HG03457 (cell line): Measurements from ENCODE around the gene IL1R2.

ENCODE experiments used
- ATAC-seq: cut with Tn5 transposase; IDR thresholded peaks from one replicate; pipeline ENCODE4 v1.9.1; 2021; ENCODE audit warnings: moderate number of reproducible peaks; ENCODE audit not compliant: unreplicated experiment

The IL1R2 gene

DNA sequence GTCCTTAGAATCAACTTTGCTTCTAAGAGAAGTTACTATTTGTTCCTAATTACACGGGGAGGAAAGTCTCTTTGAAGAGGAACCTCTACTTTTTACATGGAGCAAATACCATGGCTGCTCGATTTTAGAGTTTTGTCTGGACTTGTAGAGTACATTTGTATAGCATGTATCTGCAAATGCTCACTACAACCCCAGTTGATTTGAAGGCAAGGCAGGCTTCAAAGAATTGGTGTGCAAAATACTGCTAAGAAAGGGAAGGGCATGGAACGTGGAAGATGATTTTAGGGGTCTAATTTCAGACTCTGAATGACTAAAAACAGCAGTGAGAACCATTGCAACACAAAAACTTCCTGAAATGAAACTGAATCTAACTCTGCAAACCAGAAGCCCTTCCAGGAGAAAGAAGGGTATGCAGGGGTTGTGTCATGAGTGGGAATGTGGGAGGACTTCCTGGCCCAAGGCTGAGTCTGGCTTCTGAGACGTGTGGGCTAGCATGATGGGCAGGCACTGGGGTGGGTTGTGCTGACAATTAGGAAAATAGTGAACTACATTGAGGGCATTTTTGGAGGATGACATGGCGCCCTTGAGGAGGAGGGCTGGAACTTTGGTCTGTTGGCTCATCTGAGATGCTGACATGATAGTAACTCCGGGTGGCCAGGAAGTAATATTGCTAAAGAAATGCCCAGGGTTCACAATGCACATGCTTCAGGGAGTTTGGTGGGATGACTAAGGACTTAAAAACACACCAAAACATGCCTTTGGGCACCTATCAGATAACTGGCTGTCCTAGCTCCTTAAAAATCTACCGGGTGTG lies 18.9 kb upstream of the IL1R2 start:
- ATAC-seq, result no peak

DNA sequence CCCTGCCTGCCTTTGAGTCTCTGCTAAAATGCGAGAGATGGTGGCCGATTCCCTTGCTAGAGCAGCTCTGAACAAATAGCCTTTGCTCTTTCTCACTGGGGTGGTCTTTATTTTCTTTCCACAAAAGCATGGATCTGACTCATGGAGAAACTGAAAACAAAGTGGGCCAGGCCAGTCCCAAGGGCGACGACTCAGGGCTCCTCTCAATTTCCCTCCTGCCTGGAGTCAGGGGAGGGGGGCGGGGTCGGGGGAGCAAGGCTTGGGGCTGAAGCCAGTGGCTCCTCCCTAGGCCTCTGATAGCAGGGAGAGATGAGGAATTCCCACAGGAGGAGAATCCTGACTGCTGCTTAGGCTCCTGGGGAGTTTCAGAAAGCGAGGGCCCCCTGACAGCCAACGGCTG lies 17.1 kb upstream of the IL1R2 start:
- ATAC-seq, result no peak

GRCh38 chr2:101975171-101975870 lies 16.4 kb upstream of the IL1R2 start:
- no peak for ATAC-seq

DNA sequence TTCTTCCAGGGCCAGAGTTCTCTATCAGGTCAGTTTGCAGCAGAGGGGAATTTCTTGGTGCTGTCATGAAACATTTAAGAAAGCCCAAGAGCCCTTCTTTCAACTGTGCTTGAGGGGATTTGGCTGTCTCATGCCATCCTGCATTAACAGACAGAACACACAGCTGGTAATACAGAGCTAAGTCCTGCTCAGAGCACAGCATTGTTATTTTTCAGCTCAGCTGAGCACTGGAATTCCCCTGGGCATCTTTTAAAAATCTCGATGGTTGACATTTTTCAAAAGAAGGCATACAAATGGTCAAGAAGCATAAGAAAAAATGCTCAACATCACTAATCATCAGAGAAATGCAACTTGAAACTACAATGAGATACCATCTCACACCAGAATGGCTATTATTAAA lies 14.9 kb upstream of the IL1R2 start:
- ATAC-seq, result no peak

- ATAC-seq, result no peak
Observed at GRCh38 chr2:101980368-101980767, 11.4 kb upstream of the IL1R2 start.

DNA sequence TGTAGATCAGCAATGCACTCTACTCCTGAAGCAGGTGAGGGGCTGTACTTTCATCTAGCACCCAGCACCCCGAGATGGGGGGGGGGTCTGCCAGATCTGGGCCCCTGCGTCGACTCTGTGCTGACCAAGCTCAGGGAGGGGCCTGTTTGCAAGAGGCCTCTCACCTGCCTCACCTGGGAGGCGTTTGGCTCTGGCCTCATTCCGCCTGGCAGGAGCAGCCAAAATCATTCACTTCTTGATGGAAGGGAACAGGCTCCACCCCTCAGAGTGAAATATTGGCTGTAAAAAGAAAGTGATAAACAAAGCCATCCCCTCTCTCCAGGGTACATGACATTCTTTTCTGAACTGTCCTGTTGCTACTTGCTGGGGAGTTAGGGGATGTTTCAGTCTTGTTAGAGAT lies 10.7 kb upstream of the IL1R2 start:
- no peak for ATAC-seq

DNA sequence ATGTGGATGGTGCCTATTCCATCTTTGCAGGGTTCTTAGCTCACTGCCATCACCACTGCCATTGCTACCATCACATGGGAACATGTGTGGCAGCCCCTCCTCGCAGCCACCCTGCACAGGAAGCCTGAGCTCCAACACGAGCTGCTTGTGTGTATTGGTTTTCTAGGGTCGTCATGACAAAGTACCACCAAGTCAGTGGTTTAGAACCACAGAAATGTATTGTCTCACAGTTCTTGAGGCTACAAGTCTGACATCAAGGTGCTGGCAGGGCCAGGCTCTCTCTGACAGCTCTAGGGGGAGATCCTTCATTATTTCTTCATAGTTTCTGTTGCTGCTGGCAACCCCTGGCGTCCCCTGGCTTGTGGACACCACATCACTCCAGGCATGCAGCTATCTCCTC lies 10.3 kb upstream of the IL1R2 start:
- ATAC-seq, result no peak

- no peak for ATAC-seq
Observed at GRCh38 chr2:101982495-101983029, 9.2 kb upstream of the IL1R2 start.

- ATAC-seq, result no peak
Observed at GRCh38 chr2:101983486-101983885, 8.3 kb upstream of the IL1R2 start.

- no peak for ATAC-seq
Observed at GRCh38 chr2:101983928-101984327, 7.8 kb upstream of the IL1R2 start.

DNA sequence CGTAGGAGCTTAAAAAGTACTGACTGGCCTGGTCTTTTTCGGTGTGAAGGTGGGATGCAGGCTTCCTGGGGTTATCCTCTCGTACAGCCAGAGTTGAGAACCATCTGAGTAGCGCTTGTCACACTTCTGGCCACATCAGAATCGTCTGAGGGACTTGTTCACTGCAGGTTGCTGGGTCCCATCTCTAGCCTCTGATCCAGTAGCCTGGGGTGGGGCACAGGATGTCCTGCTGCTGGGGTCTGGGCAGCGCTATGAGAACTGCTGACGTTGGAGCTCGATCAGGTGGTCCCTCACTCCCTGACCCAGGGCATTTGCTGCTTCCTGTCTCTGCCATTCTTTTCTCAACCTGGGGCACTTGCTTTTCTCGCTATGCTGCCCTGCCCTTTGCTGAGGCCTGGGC lies 7.1 kb upstream of the IL1R2 start:
- ATAC-seq, result no peak

- ATAC-seq, result no peak
Observed at GRCh38 chr2:101985101-101985792, 6.5 kb upstream of the IL1R2 start.

DNA sequence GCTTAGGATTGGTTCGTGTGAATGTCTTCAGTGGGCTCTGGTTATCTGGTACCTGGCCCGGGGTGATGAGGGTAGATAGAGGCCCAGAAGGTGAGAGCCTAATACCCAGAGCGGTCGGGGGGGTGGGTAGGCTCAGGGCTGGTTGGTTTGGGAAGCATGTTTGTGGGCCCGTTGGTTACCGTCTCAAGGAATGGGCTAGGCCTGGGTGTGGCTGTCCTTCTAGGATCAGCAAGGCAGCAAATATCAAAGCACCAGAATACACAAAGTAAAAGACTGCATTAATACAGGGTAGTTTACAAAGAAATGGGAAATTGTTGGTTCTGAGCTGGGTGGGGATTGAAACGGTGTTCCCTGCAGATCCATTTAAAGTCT lies 6.0 kb upstream of the IL1R2 start:
- no peak for ATAC-seq

DNA sequence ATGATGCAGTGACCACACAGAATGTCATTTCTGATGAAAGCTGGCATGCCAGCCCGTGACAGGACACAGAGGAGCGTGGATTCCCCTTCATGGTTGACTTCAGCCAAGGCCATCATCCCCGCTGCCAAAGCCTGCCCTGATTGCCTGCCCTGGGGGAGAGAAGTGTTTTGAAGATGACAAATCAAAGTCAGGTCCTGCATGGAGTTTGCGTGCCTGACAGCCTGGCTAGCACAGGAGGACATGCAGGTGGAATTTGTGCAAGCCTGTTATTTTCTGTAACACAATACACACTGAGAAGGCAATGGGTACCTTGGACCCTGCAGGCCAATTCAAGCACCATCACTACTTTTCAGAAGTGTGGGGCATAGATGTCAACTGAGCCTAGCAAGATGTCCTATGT lies 5.4 kb upstream of the IL1R2 start:
- ATAC-seq, result no peak

GRCh38 chr2:101986804-101987740 lies 4.7 kb upstream of the IL1R2 start:
- ATAC-seq, result no peak

DNA sequence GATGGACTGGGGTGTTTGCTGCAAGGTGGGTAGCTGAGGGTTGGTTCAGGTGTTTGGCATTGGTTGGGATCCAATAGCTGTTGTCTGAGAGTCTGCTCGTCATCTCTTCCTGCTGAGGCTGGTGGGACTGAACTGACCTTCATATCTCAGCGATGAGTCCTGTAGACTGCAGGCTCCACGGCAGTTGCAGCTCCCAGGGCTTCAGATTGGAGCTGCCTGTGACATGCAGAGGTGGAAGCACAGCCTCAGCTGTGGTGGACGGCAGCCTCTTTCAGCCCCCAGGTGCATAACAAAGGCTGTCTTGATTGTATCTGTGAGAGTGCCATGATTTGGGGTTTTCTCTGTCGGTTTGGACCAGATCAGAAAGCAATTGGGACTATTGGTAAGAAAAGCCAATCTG lies 3.9 kb upstream of the IL1R2 start:
- ATAC-seq, result no peak

DNA sequence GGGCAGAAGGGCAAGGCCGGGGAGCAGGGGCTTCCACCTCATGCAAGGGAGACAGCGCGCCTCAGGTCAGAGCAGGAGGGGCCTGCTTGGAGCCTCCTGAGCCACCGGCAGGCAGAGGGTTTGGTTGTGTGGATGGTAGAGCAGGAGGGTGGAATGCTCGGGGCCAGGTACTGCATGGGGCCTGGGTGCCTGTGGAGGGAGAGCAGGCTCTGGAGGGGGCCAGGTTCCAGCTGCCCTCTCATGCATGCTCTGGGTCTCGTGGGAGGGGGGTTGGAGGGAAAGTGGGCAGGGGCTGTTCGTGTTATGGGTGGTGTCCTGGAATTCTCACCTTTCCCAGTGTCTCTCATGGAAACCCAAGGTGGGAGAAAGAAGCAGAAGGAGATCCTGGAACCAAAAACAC lies 3.2 kb upstream of the IL1R2 start:
- ATAC-seq, result no peak

DNA sequence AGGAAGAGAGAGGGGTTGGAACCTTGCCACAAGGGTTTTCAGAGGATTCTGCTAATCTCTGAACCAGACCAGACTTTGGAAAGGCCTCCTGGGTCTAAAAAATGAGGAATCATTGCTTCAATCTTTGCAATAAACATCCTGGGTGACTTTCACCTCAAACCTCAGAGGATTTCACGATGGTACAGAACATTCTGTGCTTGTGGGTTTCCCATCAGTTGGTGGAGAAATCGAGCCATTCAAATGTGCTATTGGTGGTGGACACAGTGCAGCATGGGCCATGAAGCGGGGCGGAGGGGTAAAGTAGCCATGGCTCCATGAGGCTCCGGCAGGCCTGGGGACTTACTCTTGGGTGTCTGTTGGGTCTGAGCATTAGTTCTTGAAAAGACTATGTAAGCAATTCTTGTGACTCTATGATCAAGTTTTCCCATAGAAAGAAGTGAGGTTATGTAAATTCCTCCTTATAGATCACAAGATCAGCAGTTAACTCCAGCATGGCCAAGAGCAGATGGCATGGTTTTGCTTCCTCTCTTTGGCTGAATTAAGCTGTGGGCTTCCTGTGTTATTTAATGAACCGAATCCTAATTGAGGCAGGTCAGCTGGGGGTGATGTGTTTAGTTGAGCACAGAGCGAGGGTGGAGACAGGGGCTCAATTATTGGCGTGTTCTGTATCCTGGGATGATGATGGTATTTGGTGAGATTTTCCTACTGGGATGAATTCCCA lies 1.9 kb upstream of the IL1R2 start:
- ATAC-seq, result no peak

DNA sequence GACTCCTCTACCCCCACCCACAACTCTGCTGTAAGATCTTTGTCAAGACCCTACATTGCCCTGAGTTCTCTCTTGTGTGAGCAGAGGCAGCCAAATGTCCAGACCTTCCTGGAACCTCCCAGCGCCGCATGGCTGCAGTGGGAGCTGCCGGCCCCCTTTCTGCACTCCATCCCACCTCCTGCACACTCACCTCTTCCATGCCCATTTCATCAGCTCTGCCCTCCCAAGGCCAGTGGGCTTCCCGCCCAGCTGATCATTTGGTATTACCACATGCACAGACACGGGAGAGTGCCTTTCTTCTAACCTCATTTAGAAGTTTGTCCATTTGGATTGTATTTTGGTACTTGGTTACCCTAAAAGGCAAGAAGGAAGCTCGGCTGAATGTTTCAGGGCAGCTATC lies 2.0 kb downstream of the IL1R2 start:
- ATAC-seq, result no peak

GRCh38 chr2:101995019-101995418 lies 3.3 kb downstream of the IL1R2 start:
- no peak for ATAC-seq
